Neural cell (in vitro differentiated cells): ENCODE results near the gene COQ7. TPM values are rescaled to one million over a fixed set of nuclear protein-coding genes. Genes with fewer than 3 reads are reported as not detected.
A peak's percentile ranks its signal among the peaks of the same experiment; 100 is the strongest.

ENCODE experiments used
- H2AFZ ChIP-seq: fragments of 200-600, 300-800 bp; sonication (generic), shearing (Covaris generic); 2 replicates; pipeline ENCODE4 v1.6.0; 2014; ENCODE audit warnings: low read depth, mild to moderate bottlenecking, antibody characterized with exemption, low read length, moderate library complexity
- H3F3A ChIP-seq: fragments of 200-600 bp; shearing (Covaris generic); 2 replicates; pipeline ENCODE4 v1.6.1; 2016; ENCODE audit warnings: mild to moderate bottlenecking, moderate library complexity, mixed read lengths, antibody characterized with exemption, low read length; ENCODE audit not compliant: insufficient read depth, poor library complexity, severe bottlenecking
- H3K27ac ChIP-seq: fragments of 200-600, 300-800 bp; sonication (generic), shearing (Covaris generic); 2 replicates; pipeline ENCODE4 v1.5.1; 2014; ENCODE audit warnings: mild to moderate bottlenecking, low read length, moderate library complexity
- H3K27me3 ChIP-seq: fragments of 300-800, 200-600 bp; sonication (generic), shearing (Covaris generic); 2 replicates; pipeline ENCODE4 v1.6.0; 2014; ENCODE audit warnings: mild to moderate bottlenecking, low read depth, low read length, moderate library complexity; ENCODE audit not compliant: insufficient read depth
- H3K36me3 ChIP-seq: fragments of 300-800, 200-600 bp; sonication (generic), shearing (Covaris generic); 2 replicates; pipeline ENCODE4 v1.5.1; 2014; ENCODE audit warnings: mild to moderate bottlenecking, antibody characterized with exemption, low read length, moderate library complexity; ENCODE audit not compliant: insufficient read depth
- H3K4me2 ChIP-seq: fragments of 300-800, 200-600 bp; sonication (generic), shearing (Covaris generic); 2 replicates; pipeline ENCODE4 v1.6.0; 2014; ENCODE audit warnings: mild to moderate bottlenecking, low read length
- H3K4me3 ChIP-seq: fragments of 300-800, 200-600 bp; sonication (generic), shearing (Covaris generic); 2 replicates; pipeline ENCODE4 v1.5.1; 2014; ENCODE audit warnings: mild to moderate bottlenecking, low read length, moderate library complexity
- H3K79me2 ChIP-seq: fragments of 200-600 bp; shearing (Covaris generic); replicated peaks from 2 replicates; pipeline ENCODE4 v1.6.0; 2014; ENCODE audit warnings: mild to moderate bottlenecking, low read length, moderate library complexity; ENCODE audit not compliant: insufficient read depth
- H3K9ac ChIP-seq: fragments of 300-800, 200-600 bp; sonication (generic), shearing (Covaris generic); 2 replicates; pipeline ENCODE4 v1.6.1; 2016; ENCODE audit warnings: mild to moderate bottlenecking, low read length, mixed read lengths
- H3K9me2 ChIP-seq: fragments of 200-600 bp; shearing (Covaris generic); 2 replicates; pipeline ENCODE4 v1.6.1; 2016; ENCODE audit warnings: mild to moderate bottlenecking, low read length, mixed read lengths; ENCODE audit not compliant: insufficient read depth
- H3K9me3 ChIP-seq: fragments of 200-600, 300-800 bp; sonication (generic), shearing (Covaris generic); 2 replicates; pipeline ENCODE4 v1.6.1; 2016; ENCODE audit warnings: mild to moderate bottlenecking, mixed run types, low read length, moderate library complexity, mixed read lengths
- H4K20me1 ChIP-seq: fragments of 200-600 bp; shearing (Covaris generic); 2 replicates; pipeline ENCODE4 v1.6.1; 2016; ENCODE audit warnings: mild to moderate bottlenecking, mixed run types; ENCODE audit not compliant: insufficient read depth
- CTCF ChIP-seq: fragments of 450-650 bp; IDR thresholded peaks from 2 replicates; pipeline ENCODE4 v1.5.1; 2014; ENCODE audit warnings: antibody characterized with exemption, mild to moderate bottlenecking, moderate library complexity; ENCODE audit not compliant: poor library complexity, severe bottlenecking
- EP300 ChIP-seq: fragments of 450-650 bp; conservative IDR thresholded peaks from 2 replicates; pipeline ENCODE4 v1.6.1; 2014; ENCODE audit warnings: antibody characterized with exemption, mild to moderate bottlenecking, moderate library complexity; ENCODE audit not compliant: poor library complexity, severe bottlenecking
- EZH2 ChIP-seq: fragments of 200-600, 300-800 bp; shearing (Covaris generic), sonication (generic); IDR thresholded peaks from 2 replicates; pipeline ENCODE4 v1.6.1; 2014; ENCODE audit warnings: antibody characterized with exemption, low read length, borderline replicate concordance, mild to moderate bottlenecking; ENCODE audit not compliant: insufficient read depth, poor library complexity, severe bottlenecking
- MXI1 ChIP-seq: fragments of 450-650 bp; conservative IDR thresholded peaks from 2 replicates; pipeline ENCODE4 v1.6.1; 2014; ENCODE audit warnings: antibody characterized with exemption, mild to moderate bottlenecking; ENCODE audit not compliant: poor library complexity, severe bottlenecking
- POLR2AphosphoS5 ChIP-seq: IDR thresholded peaks from 2 replicates; pipeline ENCODE4 v1.6.1; 2012
- RAD21 ChIP-seq: fragments of 450-650 bp; conservative IDR thresholded peaks from 2 replicates; pipeline ENCODE4 v1.6.1; 2014; ENCODE audit warnings: antibody characterized with exemption, mild to moderate bottlenecking, moderate library complexity
- SMC3 ChIP-seq: fragments of 450-650 bp; conservative IDR thresholded peaks from 2 replicates; pipeline ENCODE4 v1.6.1; 2014; ENCODE audit warnings: antibody characterized with exemption, mild to moderate bottlenecking, moderate library complexity; ENCODE audit not compliant: poor library complexity
- TAF1 ChIP-seq: IDR thresholded peaks from 2 replicates; pipeline ENCODE4 v1.6.1; 2012; ENCODE audit warnings: low read depth
- polyA minus RNA-seq: library from RNA; depleted of rRNA, polyadenylated mRNA; stranded (reverse); fragments of >200 nt; gene quantifications from 2 replicates; pipeline ENCODE4 v1.2.3, GENCODE V29; 2014
- polyA plus RNA-seq: library from polyadenylated mRNA; depleted of rRNA; stranded (reverse); fragments of >200 nt; gene quantifications from 2 replicates; pipeline ENCODE4 v1.2.3, GENCODE V29; 2014
- TF ChIP-seq, protein P1 (sequence below): IDR thresholded peaks from 2 replicates; pipeline ENCODE4 v1.6.1; 2012; ENCODE audit warnings: borderline replicate concordance

Gene COQ7
- polyA plus RNA-seq (38.5 and 47.0 TPM in 2 replicates), polyA minus RNA-seq (37.7 and 40.2 TPM in 2 replicates)

DNA sequence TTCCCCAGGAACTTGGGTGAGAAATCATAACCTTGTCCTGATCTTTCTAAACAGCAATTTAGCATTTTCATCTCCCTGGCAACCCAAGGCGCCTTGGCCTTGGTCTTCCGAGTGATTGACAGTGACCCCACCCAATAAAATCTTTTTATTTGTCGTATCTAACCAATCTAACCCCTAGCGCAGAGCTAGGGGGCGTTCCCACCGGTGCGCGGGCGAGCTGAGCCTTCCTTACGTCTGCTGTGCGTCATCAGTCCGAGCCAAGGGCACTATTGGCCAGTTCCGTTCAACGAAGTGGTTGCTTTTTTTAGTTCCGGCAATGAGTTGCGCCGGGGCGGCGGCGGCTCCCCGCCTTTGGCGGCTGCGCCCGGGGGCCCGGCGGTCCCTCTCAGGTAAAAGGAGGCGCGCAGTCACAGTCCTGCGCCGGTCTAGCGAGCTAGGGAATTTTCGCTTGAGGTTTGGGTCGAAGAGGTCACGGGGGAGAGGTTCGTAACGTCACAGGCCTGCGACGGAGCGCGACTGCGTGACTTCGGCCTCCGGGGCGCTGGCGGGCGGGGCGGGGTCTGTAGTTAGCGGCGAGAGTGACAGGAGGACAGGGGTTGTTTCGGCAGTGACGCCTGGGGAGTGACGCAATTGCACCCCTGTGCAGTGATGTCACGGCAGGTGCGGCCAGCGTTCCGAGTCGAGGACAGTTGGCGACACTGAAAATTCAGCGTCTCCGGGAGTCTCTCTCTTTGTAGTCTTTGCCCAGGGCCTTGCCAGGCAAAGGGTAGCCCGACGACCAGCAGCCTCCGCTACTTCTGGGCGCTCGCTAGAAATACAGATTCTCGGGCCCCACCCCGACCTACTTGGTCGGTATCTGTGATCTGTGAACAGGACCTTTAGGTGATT lies at the start of gene COQ7:
TSS of gene COQ7 (plus strand) at position 266 of the 888 bp plus-strand sequence. CDS start at position 317, 51 bp downstream.
- H3K79me2 ChIP-seq: peaks cover 9% of the 10 kb centered on the region
- H3K27ac ChIP-seq: peak within 1 kb of the TSS; percentile 99
- peak within 1 kb of the TSS; percentile 94 for H3K9ac ChIP-seq
- H3K27me3 ChIP-seq: no peaks in the 10 kb centered on the region
- peak; percentile 86 for TF ChIP-seq POLR2AphosphoS5
- TF ChIP-seq CTCF: peak; percentile 31
- no peak for TF ChIP-seq TAF1
- TF ChIP-seq MXI1: peak; percentile 84
- peak; percentile 91 for TF ChIP-seq EP300
- TF ChIP-seq RAD21: no peak
- TF ChIP-seq, protein P1, sequence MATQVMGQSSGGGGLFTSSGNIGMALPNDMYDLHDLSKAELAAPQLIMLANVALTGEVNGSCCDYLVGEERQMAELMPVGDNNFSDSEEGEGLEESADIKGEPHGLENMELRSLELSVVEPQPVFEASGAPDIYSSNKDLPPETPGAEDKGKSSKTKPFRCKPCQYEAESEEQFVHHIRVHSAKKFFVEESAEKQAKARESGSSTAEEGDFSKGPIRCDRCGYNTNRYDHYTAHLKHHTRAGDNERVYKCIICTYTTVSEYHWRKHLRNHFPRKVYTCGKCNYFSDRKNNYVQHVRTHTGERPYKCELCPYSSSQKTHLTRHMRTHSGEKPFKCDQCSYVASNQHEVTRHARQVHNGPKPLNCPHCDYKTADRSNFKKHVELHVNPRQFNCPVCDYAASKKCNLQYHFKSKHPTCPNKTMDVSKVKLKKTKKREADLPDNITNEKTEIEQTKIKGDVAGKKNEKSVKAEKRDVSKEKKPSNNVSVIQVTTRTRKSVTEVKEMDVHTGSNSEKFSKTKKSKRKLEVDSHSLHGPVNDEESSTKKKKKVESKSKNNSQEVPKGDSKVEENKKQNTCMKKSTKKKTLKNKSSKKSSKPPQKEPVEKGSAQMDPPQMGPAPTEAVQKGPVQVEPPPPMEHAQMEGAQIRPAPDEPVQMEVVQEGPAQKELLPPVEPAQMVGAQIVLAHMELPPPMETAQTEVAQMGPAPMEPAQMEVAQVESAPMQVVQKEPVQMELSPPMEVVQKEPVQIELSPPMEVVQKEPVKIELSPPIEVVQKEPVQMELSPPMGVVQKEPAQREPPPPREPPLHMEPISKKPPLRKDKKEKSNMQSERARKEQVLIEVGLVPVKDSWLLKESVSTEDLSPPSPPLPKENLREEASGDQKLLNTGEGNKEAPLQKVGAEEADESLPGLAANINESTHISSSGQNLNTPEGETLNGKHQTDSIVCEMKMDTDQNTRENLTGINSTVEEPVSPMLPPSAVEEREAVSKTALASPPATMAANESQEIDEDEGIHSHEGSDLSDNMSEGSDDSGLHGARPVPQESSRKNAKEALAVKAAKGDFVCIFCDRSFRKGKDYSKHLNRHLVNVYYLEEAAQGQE: peak; percentile 11
- TF ChIP-seq SMC3: peak; percentile 31
- TF ChIP-seq EZH2: no peak
- peaks cover 8% of the 10 kb centered on the region for H3F3A ChIP-seq
- no peaks in the 10 kb centered on the region for H4K20me1 ChIP-seq
- H3K9me3 ChIP-seq: no peaks in the 10 kb centered on the region
- peaks cover 8% of the 10 kb centered on the region for H3K36me3 ChIP-seq
- peak within 1 kb of the TSS; percentile 82 for H3K4me3 ChIP-seq
- H3K4me2 ChIP-seq: peak within 1 kb of the TSS; percentile 75
- H2AFZ ChIP-seq: peak within 1 kb of the TSS; percentile 98
- no peaks in the 10 kb centered on the region for H3K9me2 ChIP-seq

- Histone ChIP-seq H3K79me2 (no peaks in the 10 kb centered on the region), H3K4me3 (no peak overlapping the region), H3K27ac (no peak overlapping the region), H3K4me2 (no peak overlapping the region), H3K9me3 (peaks cover 6% of the 10 kb centered on the region), H3K9me2 (no peaks in the 10 kb centered on the region), H4K20me1 (no peaks in the 10 kb centered on the region), H3K9ac (no peak overlapping the region), H3K36me3 (peaks cover 3% of the 10 kb centered on the region), H2AFZ (no peak overlapping the region), H3F3A (no peaks in the 10 kb centered on the region), H3K27me3 (no peaks in the 10 kb centered on the region)
- TF ChIP-seq TAF1: no peak
- TF ChIP-seq POLR2AphosphoS5: no peak
- TF ChIP-seq EZH2: no peak
- TF ChIP-seq, protein P1: no peak
- TF ChIP-seq CTCF: no peak
These were observed 46.7 kb upstream of the COQ7 start for GRCh38 chr16:19020689-19021088.
